Activated T-cell treated with anti-CD3 and anti-CD28 coated beads, Interleukin-2, amount 50 U/mL, for 48 hours (primary cell): ENCODE results near the gene KCNQ1.

Experiments
- DNase-seq, 2 experiments: peaks; one replicate each; pipeline ENCODE4 v3.0.0-alpha.2; 2020

Gene KCNQ1

GRCh38 chr11:2708757-2709281, 264.0 kb downstream of the KCNQ1 start:
- DNase-seq, result no peak

GRCh38 chr11:2709429-2709828, 264.6 kb downstream of the KCNQ1 start:
- no peak for DNase-seq

GRCh38 chr11:2711161-2711560, 266.4 kb downstream of the KCNQ1 start:
- DNase-seq, result no peak

GRCh38 chr11:2713094-2713493, 268.3 kb downstream of the KCNQ1 start:
- no peak for DNase-seq

GRCh38 chr11:2713661-2714462, 269.1 kb downstream of the KCNQ1 start:
- no peak for DNase-seq

GRCh38 chr11:2714463-2714800, 269.6 kb downstream of the KCNQ1 start:
- DNase-seq, result no peak

- DNase-seq, result no peak
Measured at GRCh38 chr11:2714871-2715270, 270.1 kb downstream of the KCNQ1 start.

GRCh38 chr11:2715716-2716350, 271.0 kb downstream of the KCNQ1 start:
- no peak for DNase-seq

GRCh38 chr11:2716376-2717095, 271.7 kb downstream of the KCNQ1 start:
- no peak for DNase-seq

- no peak for DNase-seq
Measured at GRCh38 chr11:2717561-2718325, 272.9 kb downstream of the KCNQ1 start.

- DNase-seq, result no peak
Measured at GRCh38 chr11:2718817-2719438, 274.1 kb downstream of the KCNQ1 start.

GRCh38 chr11:2719831-2720590, 275.2 kb downstream of the KCNQ1 start:
- DNase-seq, result no peak

GRCh38 chr11:2721210-2721916, 276.6 kb downstream of the KCNQ1 start:
- no peak for DNase-seq

GRCh38 chr11:2722955-2723354, 278.1 kb downstream of the KCNQ1 start:
- DNase-seq, result no peak

- DNase-seq, result no peak
Measured at GRCh38 chr11:2724104-2724503, 279.3 kb downstream of the KCNQ1 start.

- DNase-seq, result no peak
Measured at GRCh38 chr11:2724653-2725367, 280.0 kb downstream of the KCNQ1 start.

- DNase-seq, result no peak
Measured at GRCh38 chr11:2725368-2726300, 280.8 kb downstream of the KCNQ1 start.

- no peak for DNase-seq
Measured at GRCh38 chr11:2726964-2727363, 282.2 kb downstream of the KCNQ1 start.

GRCh38 chr11:2728128-2728662, 283.4 kb downstream of the KCNQ1 start:
- DNase-seq, result no peak
